SK-N-SH (cell line): ENCODE data around the gene DNAH11. TPM values are rescaled to one million over a fixed set of nuclear protein-coding genes. Genes with fewer than 3 reads are reported as not detected.

Source experiments
- CTCF ChIA-PET: fragments of 300-600, 350-600 bp; formaldehyde crosslinking; extraction: SDS; loops from one replicate; lab custom pipeline; 2021; lab: Yijun Ruan, JAX
- POLR2A ChIA-PET: fragments of 350-600 bp; sonication (Branson Sonifier 250); formaldehyde crosslinking; extraction: SDS; loops from one replicate; lab custom pipeline; 2020; ENCODE audit warnings: antibody characterized with exemption, inconsistent platforms; lab: Yijun Ruan, JAX
- DNase-seq: peaks from one replicate; pipeline ENCODE4 v3.0.0; 2012
- H2AFZ ChIP-seq: fragments of 200-600 bp; sonication (generic); 2 replicates; pipeline ENCODE4 v1.8.1; 2016; ENCODE audit warnings: antibody characterized with exemption, mild to moderate bottlenecking, low read depth
- H3F3A ChIP-seq: fragments of 200-600 bp; sonication (generic); replicated peaks from 2 replicates; pipeline ENCODE3; 2016; ENCODE audit warnings: antibody characterized with exemption, mild to moderate bottlenecking; ENCODE audit not compliant: insufficient read depth
- H3K27ac ChIP-seq, 2 experiments: fragments of 200-500 bp in 1 of 2; fragments of 200-600 bp in 1 of 2; sonication (Bioruptor generic) in 1 of 2; sonication (generic), shearing (Covaris generic) in 1 of 2; 2 replicates each; pipeline versions ENCODE4 v1.5.1 to v1.6.1; 2014 to 2016; ENCODE audit warnings: low read depth in 2 of 2, inconsistent platforms in 1 of 2, low read length in 1 of 2, mild to moderate bottlenecking in 1 of 2, mixed read lengths in 1 of 2
- H3K27me3 ChIP-seq: fragments of 200-600 bp; sonication (generic), shearing (Covaris generic); 2 replicates; pipeline ENCODE4 v1.6.1; 2016; ENCODE audit warnings: mixed run types; ENCODE audit not compliant: insufficient read depth
- H3K36me3 ChIP-seq, 2 experiments: fragments of 200-500 bp in 1 of 2; fragments of 200-600 bp in 1 of 2; sonication (Bioruptor generic) in 1 of 2; sonication (generic) in 1 of 2; replicated peaks in 1 of 2; 2 replicates each; pipeline versions ENCODE3 to v1.5.1; 2014 to 2016; ENCODE audit warnings: low read length in 1 of 2, mild to moderate bottlenecking in 1 of 2; ENCODE audit not compliant: insufficient read depth in 2 of 2, control insufficient read depth in 1 of 2
- H3K4me1 ChIP-seq, 2 experiments: fragments of 200-500 bp in 1 of 2; fragments of 200-600 bp in 1 of 2; sonication (Bioruptor generic) in 1 of 2; sonication (generic), shearing (Covaris generic) in 1 of 2; 2 replicates each; pipeline versions ENCODE4 v1.5.1 to v1.6.1; 2014 to 2016; ENCODE audit warnings: low read depth in 1 of 2, low read length in 1 of 2, mixed run types in 1 of 2; ENCODE audit not compliant: insufficient read depth in 2 of 2, control insufficient read depth in 1 of 2
- H3K4me2 ChIP-seq: fragments of 200-600 bp; sonication (generic), shearing (Covaris generic); 2 replicates; pipeline ENCODE4 v1.6.1; 2017; ENCODE audit warnings: mixed run types
- H3K4me3 ChIP-seq, 2 experiments: fragments of 200-500 bp in 1 of 2; fragments of 200-600 bp in 1 of 2; sonication (Bioruptor generic) in 1 of 2; sonication (generic), shearing (Covaris generic) in 1 of 2; 2 replicates each; pipeline versions ENCODE4 v1.5.1 to v1.8.1; 2014 to 2016; ENCODE audit warnings: low read depth in 2 of 2, inconsistent platforms in 1 of 2, low read length in 1 of 2, mild to moderate bottlenecking in 1 of 2, mixed read lengths in 1 of 2, moderate library complexity in 1 of 2
- H3K79me2 ChIP-seq: fragments of 200-600 bp; sonication (generic); 2 replicates; pipeline ENCODE4 v1.8.1; 2017; ENCODE audit warnings: mild to moderate bottlenecking; ENCODE audit not compliant: insufficient read depth
- H3K9ac ChIP-seq: fragments of 200-600 bp; sonication (generic); 2 replicates; pipeline ENCODE4 v1.6.1; 2017; ENCODE audit warnings: mixed run types
- H3K9me2 ChIP-seq: fragments of 200-600 bp; sonication (generic); 2 replicates; pipeline ENCODE4 v1.6.1; 2017; ENCODE audit warnings: mixed run types
- H3K9me3 ChIP-seq: fragments of 200-600 bp; sonication (generic); 2 replicates; pipeline ENCODE4 v1.6.1; 2017; ENCODE audit warnings: mixed run types, mild to moderate bottlenecking, moderate library complexity
- H4K20me1 ChIP-seq: fragments of 200-600 bp; sonication (generic); 2 replicates; pipeline ENCODE4 v1.6.1; 2017; ENCODE audit warnings: mild to moderate bottlenecking, mixed run types; ENCODE audit not compliant: insufficient read depth
- CHD2 ChIP-seq: fragments of 150-350 bp; IDR thresholded peaks from 2 replicates; pipeline ENCODE4 v1.6.1; 2018; ENCODE audit warnings: low read length; ENCODE audit not compliant: partially characterized antibody
- FOXM1 ChIP-seq: IDR thresholded peaks from 2 replicates; pipeline ENCODE4 v1.4.0; 2012; ENCODE audit warnings: low read depth, mild to moderate bottlenecking
- JUND ChIP-seq: IDR thresholded peaks from 2 replicates; pipeline ENCODE4 v1.4.0; 2012
- MXI1 ChIP-seq: IDR thresholded peaks from 2 replicates; pipeline ENCODE4 v1.6.1; 2012; ENCODE audit warnings: mild to moderate bottlenecking, low read depth, low read length, improper control_type of control experiment
- POLR2AphosphoS5 ChIP-seq: IDR thresholded peaks from 2 replicates; pipeline ENCODE4 v1.6.1; 2012; ENCODE audit warnings: low read depth, low read length
- RAD21 ChIP-seq: IDR thresholded peaks from 2 replicates; pipeline ENCODE4 v1.6.1; 2012; ENCODE audit warnings: mild to moderate bottlenecking, low read length
- RXRA ChIP-seq: IDR thresholded peaks from 2 replicates; pipeline ENCODE4 v1.4.0; 2012; ENCODE audit warnings: low read depth, mild to moderate bottlenecking, borderline replicate concordance
- TCF12 ChIP-seq: IDR thresholded peaks from 2 replicates; pipeline ENCODE4 v1.4.0; 2012
- TEAD4 ChIP-seq: IDR thresholded peaks from 2 replicates; pipeline ENCODE4 v1.4.0; 2012; ENCODE audit warnings: mild to moderate bottlenecking, borderline replicate concordance; ENCODE audit not compliant: insufficient read depth
- YY1 ChIP-seq: IDR thresholded peaks from 2 replicates; pipeline ENCODE4 v1.4.0; 2012; ENCODE audit warnings: low read depth, mild to moderate bottlenecking
- WGBS: methylation state at CpG from one replicate; pipeline ENCODE4 v1.1.6; 2017; ENCODE audit warnings: low lambda C conversion rate; 5-methylcytosine and 5-hydroxymethylcytosine counted together
- polyA plus RNA-seq, 3 experiments: library from polyadenylated mRNA; depleted of rRNA; stranded (reverse); fragments of >200 nt; gene quantifications; 2 replicates each; pipeline ENCODE4 v1.2.3, GENCODE V29; 2012
- TF ChIP-seq, protein P1 (sequence below): fragments of 200-600 bp; sonication (generic); IDR thresholded peaks from 2 replicates; pipeline ENCODE4 v1.6.1; 2017; ENCODE audit warnings: antibody characterized with exemption, mild to moderate bottlenecking, moderate library complexity
- TF ChIP-seq, protein P2 (sequence below): IDR thresholded peaks from 2 replicates; pipeline ENCODE4; 2012
- TF ChIP-seq, protein P3 (sequence below): IDR thresholded peaks from 2 replicates; pipeline ENCODE4 v1.6.1; 2012; ENCODE audit warnings: mild to moderate bottlenecking, low read depth, low read length, moderate library complexity

Gene DNAH11
- polyA plus RNA-seq, 1 of the 3 experiments (the other 2 are of a cell fraction), result 0.77 TPM

DNA sequence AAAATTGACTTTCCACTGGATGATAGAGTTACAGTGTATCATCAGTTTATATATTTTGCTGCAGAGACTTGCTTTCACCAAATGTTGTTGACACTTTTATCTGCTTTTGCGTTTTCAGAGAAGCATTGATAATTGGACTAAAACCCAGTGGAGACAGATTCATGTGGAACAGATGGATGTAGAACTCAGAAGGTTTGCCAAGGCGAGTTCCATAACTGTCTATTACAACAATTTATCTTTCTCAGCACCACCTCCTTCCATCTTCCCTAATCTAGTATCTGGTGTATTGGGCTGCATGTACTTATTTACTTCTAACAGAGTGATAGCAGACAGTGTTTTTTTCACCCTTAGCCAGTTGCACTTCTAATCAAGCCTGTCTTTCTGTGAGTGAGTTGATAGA lies 73.3 kb downstream of the DNAH11 start:
- Histone ChIP-seq H3K27me3 (peaks cover 3% of the 10 kb centered on the region; the same call in 1 of the 2 replicates), H3K27ac (no peak overlapping the region)
- 13% methylated on average over 2 of the region's 2 CpGs for WGBS

More for the DNA sequence above, 73.3 kb downstream of the DNAH11 start:
- Histone ChIP-seq H2AFZ (no peak overlapping the region), H3K36me3 (no peaks in the 10 kb centered on the region), H3F3A (peaks cover 13% of the 10 kb centered on the region), H3K4me1 (0 out of 4 replicates have a peak, but pooled peaks cover 0 to 7% of the 10 kb centered on the region in 2 experiments), H3K4me2 (no peak overlapping the region), H3K9me2 (no peaks in the 10 kb centered on the region), H3K9ac (no peak overlapping the region), H3K79me2 (no peaks in the 10 kb centered on the region), H4K20me1 (no peaks in the 10 kb centered on the region), H3K4me3 (0 out of 4 replicates have a peak overlapping the region, but pooled peaks of 1 of the 2 experiments have one; percentile 1), H3K9me3 (no peaks in the 10 kb centered on the region)
- no peak for DNase-seq
- TF ChIP-seq RAD21, result no peak
- TF ChIP-seq, protein P1, sequence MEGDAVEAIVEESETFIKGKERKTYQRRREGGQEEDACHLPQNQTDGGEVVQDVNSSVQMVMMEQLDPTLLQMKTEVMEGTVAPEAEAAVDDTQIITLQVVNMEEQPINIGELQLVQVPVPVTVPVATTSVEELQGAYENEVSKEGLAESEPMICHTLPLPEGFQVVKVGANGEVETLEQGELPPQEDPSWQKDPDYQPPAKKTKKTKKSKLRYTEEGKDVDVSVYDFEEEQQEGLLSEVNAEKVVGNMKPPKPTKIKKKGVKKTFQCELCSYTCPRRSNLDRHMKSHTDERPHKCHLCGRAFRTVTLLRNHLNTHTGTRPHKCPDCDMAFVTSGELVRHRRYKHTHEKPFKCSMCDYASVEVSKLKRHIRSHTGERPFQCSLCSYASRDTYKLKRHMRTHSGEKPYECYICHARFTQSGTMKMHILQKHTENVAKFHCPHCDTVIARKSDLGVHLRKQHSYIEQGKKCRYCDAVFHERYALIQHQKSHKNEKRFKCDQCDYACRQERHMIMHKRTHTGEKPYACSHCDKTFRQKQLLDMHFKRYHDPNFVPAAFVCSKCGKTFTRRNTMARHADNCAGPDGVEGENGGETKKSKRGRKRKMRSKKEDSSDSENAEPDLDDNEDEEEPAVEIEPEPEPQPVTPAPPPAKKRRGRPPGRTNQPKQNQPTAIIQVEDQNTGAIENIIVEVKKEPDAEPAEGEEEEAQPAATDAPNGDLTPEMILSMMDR, result no peak
- TF ChIP-seq RXRA, result no peak
- no peak for TF ChIP-seq TCF12
- TF ChIP-seq, protein P2, sequence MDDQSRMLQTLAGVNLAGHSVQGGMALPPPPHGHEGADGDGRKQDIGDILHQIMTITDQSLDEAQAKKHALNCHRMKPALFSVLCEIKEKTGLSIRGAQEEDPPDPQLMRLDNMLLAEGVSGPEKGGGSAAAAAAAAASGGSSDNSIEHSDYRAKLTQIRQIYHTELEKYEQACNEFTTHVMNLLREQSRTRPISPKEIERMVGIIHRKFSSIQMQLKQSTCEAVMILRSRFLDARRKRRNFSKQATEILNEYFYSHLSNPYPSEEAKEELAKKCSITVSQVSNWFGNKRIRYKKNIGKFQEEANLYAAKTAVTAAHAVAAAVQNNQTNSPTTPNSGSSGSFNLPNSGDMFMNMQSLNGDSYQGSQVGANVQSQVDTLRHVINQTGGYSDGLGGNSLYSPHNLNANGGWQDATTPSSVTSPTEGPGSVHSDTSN, result no peak
- TF ChIP-seq JUND, result no peak
- TF ChIP-seq CHD2, result no peak
- no peak for TF ChIP-seq TEAD4
- TF ChIP-seq, protein P3, sequence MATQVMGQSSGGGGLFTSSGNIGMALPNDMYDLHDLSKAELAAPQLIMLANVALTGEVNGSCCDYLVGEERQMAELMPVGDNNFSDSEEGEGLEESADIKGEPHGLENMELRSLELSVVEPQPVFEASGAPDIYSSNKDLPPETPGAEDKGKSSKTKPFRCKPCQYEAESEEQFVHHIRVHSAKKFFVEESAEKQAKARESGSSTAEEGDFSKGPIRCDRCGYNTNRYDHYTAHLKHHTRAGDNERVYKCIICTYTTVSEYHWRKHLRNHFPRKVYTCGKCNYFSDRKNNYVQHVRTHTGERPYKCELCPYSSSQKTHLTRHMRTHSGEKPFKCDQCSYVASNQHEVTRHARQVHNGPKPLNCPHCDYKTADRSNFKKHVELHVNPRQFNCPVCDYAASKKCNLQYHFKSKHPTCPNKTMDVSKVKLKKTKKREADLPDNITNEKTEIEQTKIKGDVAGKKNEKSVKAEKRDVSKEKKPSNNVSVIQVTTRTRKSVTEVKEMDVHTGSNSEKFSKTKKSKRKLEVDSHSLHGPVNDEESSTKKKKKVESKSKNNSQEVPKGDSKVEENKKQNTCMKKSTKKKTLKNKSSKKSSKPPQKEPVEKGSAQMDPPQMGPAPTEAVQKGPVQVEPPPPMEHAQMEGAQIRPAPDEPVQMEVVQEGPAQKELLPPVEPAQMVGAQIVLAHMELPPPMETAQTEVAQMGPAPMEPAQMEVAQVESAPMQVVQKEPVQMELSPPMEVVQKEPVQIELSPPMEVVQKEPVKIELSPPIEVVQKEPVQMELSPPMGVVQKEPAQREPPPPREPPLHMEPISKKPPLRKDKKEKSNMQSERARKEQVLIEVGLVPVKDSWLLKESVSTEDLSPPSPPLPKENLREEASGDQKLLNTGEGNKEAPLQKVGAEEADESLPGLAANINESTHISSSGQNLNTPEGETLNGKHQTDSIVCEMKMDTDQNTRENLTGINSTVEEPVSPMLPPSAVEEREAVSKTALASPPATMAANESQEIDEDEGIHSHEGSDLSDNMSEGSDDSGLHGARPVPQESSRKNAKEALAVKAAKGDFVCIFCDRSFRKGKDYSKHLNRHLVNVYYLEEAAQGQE, result no peak
- no peak for TF ChIP-seq YY1
- TF ChIP-seq POLR2AphosphoS5, result no peak
- no peak for TF ChIP-seq FOXM1
- no peak for TF ChIP-seq MXI1
- CTCF ChIA-PET, result no interaction called here
- POLR2A ChIA-PET, result no interaction called here
